GM12878 (cell line): ENCODE data around the gene COL19A1. TPM values are rescaled to one million over a fixed set of nuclear protein-coding genes. Genes with fewer than 3 reads are reported as not detected.

Experiments used
- ATAC-seq: fragments of 200-7000 bp; cut with Tn5 transposase; 3 replicates; pipeline ENCODE4 v1.9.1; 2020; ENCODE audit warnings: mild to moderate bottlenecking, moderate library complexity
- BruUV-seq: library from RNA; stranded (reverse); fragments of 400-500 nt; replicated peaks from 2 replicates; lab custom pipeline; 2021; lab: Mats Ljungman, UMichigan
- CTCF ChIA-PET: fragments of 300-600 bp; sonication (Branson Sonifier 250); formaldehyde crosslinking; extraction: SDS; loops from one replicate; lab custom pipeline; 2021; ENCODE audit warnings: inconsistent platforms; lab: Yijun Ruan, JAX
- POLR2A ChIA-PET: fragments of 350-600 bp; formaldehyde crosslinking; extraction: SDS; loops from one replicate; lab custom pipeline; 2021; ENCODE audit warnings: inconsistent platforms; lab: Charles Lee
- RAD21 ChIA-PET: fragments of 300-600 bp; sonication (Branson Sonifier 250); formaldehyde crosslinking; loops from one replicate; lab custom pipeline; 2023; ENCODE audit warnings: antibody characterized with exemption; ENCODE audit not compliant: unreplicated experiment; lab: Charles Lee
- SMC1A ChIA-PET: fragments of 300-600 bp; sonication (Branson Sonifier 250); formaldehyde crosslinking; loops from one replicate; lab custom pipeline; 2023; ENCODE audit not compliant: unreplicated experiment, uncharacterized antibody; lab: Charles Lee
- DNase-seq: peaks from one replicate; pipeline ENCODE4 v3.0.0-alpha.2; 2011; ENCODE audit warnings: low read depth, low spot score
- FAIRE-seq: peaks from 3 replicates; lab custom pipeline; 2011; peaks lifted over from hg19 to GRCh38; lab: Jason Lieb, UNC
- H2AFZ ChIP-seq: 2 replicates; pipeline ENCODE4 v1.6.0; 2011; ENCODE audit warnings: low read depth, low read length, control low read depth; ENCODE audit not compliant: control insufficient read depth
- H3K27ac ChIP-seq: 2 replicates; pipeline ENCODE4 v1.5.1; 2011; ENCODE audit warnings: control low read depth; ENCODE audit not compliant: control insufficient read depth, insufficient read depth
- H3K27me3 ChIP-seq, 2 experiments: replicated peaks in 1 of 2; 2 replicates each; pipeline versions ENCODE4 v1.6.0 to v1.6.1; 2011; ENCODE audit warnings: low read length in 1 of 2; ENCODE audit not compliant: control insufficient read depth in 2 of 2, insufficient read depth in 2 of 2
- H3K36me3 ChIP-seq, 2 experiments: 2 replicates each; pipeline ENCODE4 v1.5.1; 2011; ENCODE audit warnings: low read length in 1 of 2; ENCODE audit not compliant: control insufficient read depth in 2 of 2, insufficient read depth in 2 of 2
- H3K4me1 ChIP-seq: 2 replicates; pipeline ENCODE4 v1.6.1; 2011; ENCODE audit warnings: mild to moderate bottlenecking, low read length, moderate library complexity, mixed read lengths; ENCODE audit not compliant: control insufficient read depth, insufficient read depth
- H3K4me2 ChIP-seq: 2 replicates; pipeline ENCODE4 v1.6.0; 2011; ENCODE audit warnings: control low read depth; ENCODE audit not compliant: control insufficient read depth, insufficient read depth
- H3K4me3 ChIP-seq: fragments of 200-600 bp; sonication (generic); 2 replicates; pipeline ENCODE4 v1.5.1; 2016
- H3K79me2 ChIP-seq: 2 replicates; pipeline ENCODE4 v1.6.0; 2011; ENCODE audit warnings: low read length; ENCODE audit not compliant: control insufficient read depth, insufficient read depth
- H3K9ac ChIP-seq: 2 replicates; pipeline ENCODE4 v1.8.0; 2011; ENCODE audit warnings: low read length, control low read depth, mixed read lengths; ENCODE audit not compliant: control insufficient read depth, insufficient read depth
- H3K9me3 ChIP-seq: replicated peaks from 3 replicates; pipeline ENCODE4 v1.5.1; 2011; ENCODE audit warnings: mild to moderate bottlenecking, low read length; ENCODE audit not compliant: control insufficient read depth, insufficient read depth
- H4K20me1 ChIP-seq: 2 replicates; pipeline ENCODE4 v1.6.0; 2011; ENCODE audit not compliant: control insufficient read depth, insufficient read depth
- BCL3 ChIP-seq: IDR thresholded peaks from 2 replicates; pipeline ENCODE4 v1.6.1; 2011; ENCODE audit warnings: borderline replicate concordance, low read depth, mild to moderate bottlenecking, moderate library complexity, low read length; ENCODE audit not compliant: insufficient read depth, poor library complexity, severe bottlenecking
- CBFB ChIP-seq: IDR thresholded peaks from 2 replicates; pipeline ENCODE4 v1.6.1; 2016; ENCODE audit warnings: antibody characterized with exemption, low read depth
- FOS ChIP-seq: IDR thresholded peaks from 3 replicates; pipeline ENCODE4 v1.6.1; 2011; ENCODE audit warnings: borderline replicate concordance; ENCODE audit not compliant: insufficient read length; ENCODE audit errors: extremely low read depth
- HDGF ChIP-seq: fragments of 450-650 bp; IDR thresholded peaks from 2 replicates; pipeline ENCODE4 v1.6.1; 2016; ENCODE audit warnings: antibody characterized with exemption
- HSF1 ChIP-seq: fragments of 150-350 bp; IDR thresholded peaks from 2 replicates; pipeline ENCODE4 v1.6.1; 2014; ENCODE audit warnings: mild to moderate bottlenecking, low read depth, low read length
- JUNB ChIP-seq: IDR thresholded peaks from 2 replicates; pipeline ENCODE4 v1.6.1; 2016; ENCODE audit warnings: antibody characterized with exemption, mild to moderate bottlenecking
- MAX ChIP-seq: IDR thresholded peaks from 2 replicates; pipeline ENCODE4 v1.6.1; 2012; ENCODE audit warnings: low read depth, low read length, improper control_type of control experiment
- MXI1 ChIP-seq: fragments of 150-350 bp; IDR thresholded peaks from 2 replicates; pipeline ENCODE4 v1.6.1; 2011; ENCODE audit warnings: low read depth, mild to moderate bottlenecking, inconsistent platforms, low read length, improper control_type of control experiment
- RUNX3 ChIP-seq: IDR thresholded peaks from 2 replicates; pipeline ENCODE4 v1.6.1; 2012; ENCODE audit warnings: low read length, inconsistent platforms
- USF2 ChIP-seq: IDR thresholded peaks from 2 replicates; pipeline ENCODE4 v1.6.1; 2011; ENCODE audit warnings: low read depth, low read length, improper control_type of control experiment, borderline replicate concordance
- YY1 ChIP-seq: IDR thresholded peaks from 2 replicates; pipeline ENCODE4 v1.6.1; 2011; ENCODE audit warnings: low read depth, mild to moderate bottlenecking, low read length
- ZNF622 ChIP-seq: fragments of 450-650 bp; IDR thresholded peaks from 2 replicates; pipeline ENCODE4 v1.6.1; 2017; ENCODE audit warnings: mild to moderate bottlenecking, inconsistent platforms
- WGBS: methylation state at CpG from one replicate; pipeline ENCODE4 v1.1.6; 2016; ENCODE audit warnings: low lambda C conversion rate; ENCODE audit not compliant: insufficient replicate concordance, insufficient coverage; ENCODE audit errors: missing lambda C conversion rate; 5-methylcytosine and 5-hydroxymethylcytosine counted together
- in situ Hi-C: fragments of 300-500 bp; cut with MboI; formaldehyde crosslinking; loops from 9 replicates; pipeline ENCODE4 v1.14.3; 2018; ENCODE audit warnings: mixed read lengths
- intact Hi-C: fragments of 100-400 bp; cut with micrococcal nuclease; formaldehyde crosslinking; loops from one replicate; pipeline ENCODE4 v1.14.2; 2022; ENCODE audit not compliant: unreplicated experiment
- polyA plus RNA-seq, 11 experiments: library from polyadenylated mRNA; depleted of rRNA in 4 of 11; unstranded in 6 of 11; stranded (reverse) in 5 of 11; fragments of >200 nt; fragmentation: Nextera tagmentation in 4 of 11; fragmentation: Illumina TruSeq in 1 of 11; extraction: Ambion mirVana in 4 of 11; extraction: Trizol in 1 of 11; gene quantifications; 1 replicate in 1 of 11; 2 replicates in 10 of 11; pipeline versions ENCODE4 v1.2.1 to v1.2.3, GENCODE V29; 2011 to 2016; ENCODE audit warnings: inconsistent platforms in 2 of 11, missing spikeins in 2 of 11, low read depth in 1 of 11
- total RNA-seq, 4 experiments: library from RNA; depleted of rRNA in 3 of 4; stranded (reverse); fragments of >200 nt in 3 of 4; fragmentation: Illumina TruSeq in 1 of 4; extraction: Trizol in 1 of 4; gene quantifications; 2 replicates each; pipeline versions ENCODE4 v1.2.1 to v1.2.3, GENCODE V29; 2013 to 2021
- TF ChIP-seq, protein P1 (sequence below): fragments of 450-650 bp; IDR thresholded peaks from 2 replicates; pipeline ENCODE4 v1.6.1; 2017; ENCODE audit warnings: mild to moderate bottlenecking, moderate library complexity
- TF ChIP-seq, protein P2 (sequence below): fragments of 450-650 bp; IDR thresholded peaks from 2 replicates; pipeline ENCODE4 v1.6.1; 2017; ENCODE audit warnings: mild to moderate bottlenecking

COL19A1 gene
- total and polyA plus RNA-seq, 10 of the 15 experiments (the other 5 are each of a cell fraction or from before 2014, with no cell fraction given): 1.1 to 13.5 (median 4.1) TPM

DNA sequence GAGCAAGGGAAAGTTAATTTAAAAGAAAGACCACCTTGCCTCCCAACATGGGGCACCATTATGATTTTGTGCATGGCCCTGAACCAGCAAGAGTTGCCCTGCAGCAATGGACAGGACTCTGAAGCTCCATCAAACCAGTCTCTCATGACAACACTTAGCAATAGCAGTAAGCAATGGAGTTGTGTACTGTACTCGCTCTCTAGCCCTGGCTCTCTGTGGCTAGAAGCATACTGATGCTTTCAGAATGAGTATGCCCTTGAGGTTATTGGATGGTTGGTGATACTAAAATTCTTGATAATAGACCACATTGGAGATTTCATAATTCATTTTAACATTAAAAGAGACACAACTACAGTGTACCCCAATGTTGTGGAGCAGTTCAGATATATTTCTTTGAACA lies 46.3 kb upstream of the COL19A1 start:
- RAD21 ChIA-PET: interaction anchor here (0.8 kb wide), 1 partner anchor 288 kb away, joined by 3 read pairs; no protein-coding TSS in a partner anchor
- POLR2A ChIA-PET: no interaction called here
- TF ChIP-seq FOS (no peak), HDGF (no peak), CBFB (no peak), RUNX3 (peak; percentile 50; the same call in 1 of the 2 replicates), MAX (no peak), JUNB (peak; percentile 32; the same call in 1 of the 2 replicates), MXI1 (no peak), YY1 (no peak), BCL3 (no peak), USF2 (no peak), HSF1 (no peak), ZNF622 (no peak)
- TF ChIP-seq, protein P1, sequence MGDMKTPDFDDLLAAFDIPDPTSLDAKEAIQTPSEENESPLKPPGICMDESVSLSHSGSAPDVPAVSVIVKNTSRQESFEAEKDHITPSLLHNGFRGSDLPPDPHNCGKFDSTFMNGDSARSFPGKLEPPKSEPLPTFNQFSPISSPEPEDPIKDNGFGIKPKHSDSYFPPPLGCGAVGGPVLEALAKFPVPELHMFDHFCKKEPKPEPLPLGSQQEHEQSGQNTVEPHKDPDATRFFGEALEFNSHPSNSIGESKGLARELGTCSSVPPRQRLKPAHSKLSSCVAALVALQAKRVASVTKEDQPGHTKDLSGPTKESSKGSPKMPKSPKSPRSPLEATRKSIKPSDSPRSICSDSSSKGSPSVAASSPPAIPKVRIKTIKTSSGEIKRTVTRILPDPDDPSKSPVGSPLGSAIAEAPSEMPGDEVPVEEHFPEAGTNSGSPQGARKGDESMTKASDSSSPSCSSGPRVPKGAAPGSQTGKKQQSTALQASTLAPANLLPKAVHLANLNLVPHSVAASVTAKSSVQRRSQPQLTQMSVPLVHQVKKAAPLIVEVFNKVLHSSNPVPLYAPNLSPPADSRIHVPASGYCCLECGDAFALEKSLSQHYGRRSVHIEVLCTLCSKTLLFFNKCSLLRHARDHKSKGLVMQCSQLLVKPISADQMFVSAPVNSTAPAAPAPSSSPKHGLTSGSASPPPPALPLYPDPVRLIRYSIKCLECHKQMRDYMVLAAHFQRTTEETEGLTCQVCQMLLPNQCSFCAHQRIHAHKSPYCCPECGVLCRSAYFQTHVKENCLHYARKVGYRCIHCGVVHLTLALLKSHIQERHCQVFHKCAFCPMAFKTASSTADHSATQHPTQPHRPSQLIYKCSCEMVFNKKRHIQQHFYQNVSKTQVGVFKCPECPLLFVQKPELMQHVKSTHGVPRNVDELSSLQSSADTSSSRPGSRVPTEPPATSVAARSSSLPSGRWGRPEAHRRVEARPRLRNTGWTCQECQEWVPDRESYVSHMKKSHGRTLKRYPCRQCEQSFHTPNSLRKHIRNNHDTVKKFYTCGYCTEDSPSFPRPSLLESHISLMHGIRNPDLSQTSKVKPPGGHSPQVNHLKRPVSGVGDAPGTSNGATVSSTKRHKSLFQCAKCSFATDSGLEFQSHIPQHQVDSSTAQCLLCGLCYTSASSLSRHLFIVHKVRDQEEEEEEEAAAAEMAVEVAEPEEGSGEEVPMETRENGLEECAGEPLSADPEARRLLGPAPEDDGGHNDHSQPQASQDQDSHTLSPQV: no peak
- TF ChIP-seq, protein P2, sequence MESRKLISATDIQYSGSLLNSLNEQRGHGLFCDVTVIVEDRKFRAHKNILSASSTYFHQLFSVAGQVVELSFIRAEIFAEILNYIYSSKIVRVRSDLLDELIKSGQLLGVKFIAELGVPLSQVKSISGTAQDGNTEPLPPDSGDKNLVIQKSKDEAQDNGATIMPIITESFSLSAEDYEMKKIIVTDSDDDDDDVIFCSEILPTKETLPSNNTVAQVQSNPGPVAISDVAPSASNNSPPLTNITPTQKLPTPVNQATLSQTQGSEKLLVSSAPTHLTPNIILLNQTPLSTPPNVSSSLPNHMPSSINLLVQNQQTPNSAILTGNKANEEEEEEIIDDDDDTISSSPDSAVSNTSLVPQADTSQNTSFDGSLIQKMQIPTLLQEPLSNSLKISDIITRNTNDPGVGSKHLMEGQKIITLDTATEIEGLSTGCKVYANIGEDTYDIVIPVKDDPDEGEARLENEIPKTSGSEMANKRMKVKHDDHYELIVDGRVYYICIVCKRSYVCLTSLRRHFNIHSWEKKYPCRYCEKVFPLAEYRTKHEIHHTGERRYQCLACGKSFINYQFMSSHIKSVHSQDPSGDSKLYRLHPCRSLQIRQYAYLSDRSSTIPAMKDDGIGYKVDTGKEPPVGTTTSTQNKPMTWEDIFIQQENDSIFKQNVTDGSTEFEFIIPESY: no peak

More for the DNA sequence above, 46.3 kb upstream of the COL19A1 start:
- ChIA-PET CTCF (interaction anchor here (1.0 kb wide), 1 partner anchor 88 kb away, joined by 3 read pairs; no protein-coding TSS in a partner anchor), SMC1A (interaction anchor here (1.2 to 3.2 kb wide), 3 partner anchors 15 to 94 kb away, joined by 3 to 10 read pairs (median 3); no protein-coding TSS in a partner anchor)
- Histone ChIP-seq H4K20me1 (no peaks in the 10 kb centered on the region), H3K4me2 (no peak overlapping the region), H3K9ac (no peak overlapping the region), H3K27me3 (no peaks in the 10 kb centered on the region), H3K27ac (no peak overlapping the region), H3K4me3 (no peak overlapping the region), H3K36me3 (no peaks in the 10 kb centered on the region), H3K79me2 (no peaks in the 10 kb centered on the region; the same call in 1 of the 2 replicates), H3K9me3 (no peaks in the 10 kb centered on the region), H2AFZ (no peak overlapping the region), H3K4me1 (peaks cover 19% of the 10 kb centered on the region)
- intact Hi-C loops (no loop called here), in situ Hi-C loops (no loop called here)
- no peak for DNase-seq
- 100% methylated on average over 1 of the region's 1 CpG for WGBS
- FAIRE-seq: no peak
- BruUV-seq: no TSS peak
- peak; percentile 56 for ATAC-seq
